OCI-LY3 (cell line): ENCODE measurements around the gene NUDT17.

Source experiments
- H2AFZ ChIP-seq: fragments of 200-600, 300-600 bp; shearing (Covaris generic); 2 replicates; pipeline ENCODE4 v1.6.0; 2014; ENCODE audit warnings: antibody characterized with exemption, low read depth, low read length
- H3K27ac ChIP-seq: fragments of 200-600, 300-600 bp; sonication (generic); 2 replicates; pipeline ENCODE4 v1.5.1; 2014; ENCODE audit warnings: mild to moderate bottlenecking, low read length, moderate library complexity, mixed read lengths
- H3K27me3 ChIP-seq: fragments of 200-600, 300-600 bp; sonication (generic); 2 replicates; pipeline ENCODE4 v1.6.1; 2014; ENCODE audit warnings: low read depth, low read length, mixed read lengths
- H3K36me3 ChIP-seq: fragments of 200-600, 300-600 bp; sonication (generic); replicated peaks from 2 replicates; pipeline ENCODE3; 2014; ENCODE audit warnings: low read depth, low read length, mixed read lengths
- H3K4me1 ChIP-seq: fragments of 300-600, 200-600 bp; sonication (generic); 2 replicates; pipeline ENCODE4 v1.6.1; 2014; ENCODE audit warnings: low read length, mixed read lengths
- H3K4me2 ChIP-seq: fragments of 200-600, 300-600 bp; sonication (generic); 2 replicates; pipeline ENCODE4 v1.6.1; 2014; ENCODE audit warnings: low read length, mixed read lengths
- H3K4me3 ChIP-seq: fragments of 300-600, 200-600 bp; sonication (generic); 2 replicates; pipeline ENCODE4 v1.5.1; 2014; ENCODE audit warnings: antibody characterized with exemption, mild to moderate bottlenecking, low read length, moderate library complexity
- H3K79me2 ChIP-seq: fragments of 300-600, 200-600 bp; shearing (Covaris generic); 2 replicates; pipeline ENCODE4 v1.6.1; 2014; ENCODE audit warnings: mild to moderate bottlenecking, low read length, mixed read lengths
- H3K9ac ChIP-seq: fragments of 300-600, 200-600 bp; shearing (Covaris generic); 2 replicates; pipeline ENCODE4 v1.6.0; 2014; ENCODE audit warnings: mild to moderate bottlenecking, low read length, moderate library complexity
- H3K9me3 ChIP-seq: fragments of 200-600, 300-600 bp; shearing (Covaris generic); 2 replicates; pipeline ENCODE4 v1.6.1; 2014; ENCODE audit warnings: low read length, mixed read lengths; ENCODE audit not compliant: insufficient read depth
- H4K20me1 ChIP-seq: fragments of 200-600, 300-600 bp; sonication (generic); 2 replicates; pipeline ENCODE4 v1.6.1; 2016; ENCODE audit warnings: low read length, mixed read lengths; ENCODE audit not compliant: insufficient read depth
- EZH2phosphoT487 ChIP-seq: fragments of 200-600 bp; shearing (Covaris generic); IDR thresholded peaks from 2 replicates; pipeline ENCODE4 v1.6.1; 2018; ENCODE audit warnings: antibody characterized with exemption, mixed run types, low read depth
- TF ChIP-seq, protein P1 (sequence below): fragments of 200-600, 300-600 bp; sonication (generic); IDR thresholded peaks from 2 replicates; pipeline ENCODE4 v1.5.1; 2014; ENCODE audit warnings: antibody characterized with exemption, low read length, low read depth

NUDT17 gene

DNA sequence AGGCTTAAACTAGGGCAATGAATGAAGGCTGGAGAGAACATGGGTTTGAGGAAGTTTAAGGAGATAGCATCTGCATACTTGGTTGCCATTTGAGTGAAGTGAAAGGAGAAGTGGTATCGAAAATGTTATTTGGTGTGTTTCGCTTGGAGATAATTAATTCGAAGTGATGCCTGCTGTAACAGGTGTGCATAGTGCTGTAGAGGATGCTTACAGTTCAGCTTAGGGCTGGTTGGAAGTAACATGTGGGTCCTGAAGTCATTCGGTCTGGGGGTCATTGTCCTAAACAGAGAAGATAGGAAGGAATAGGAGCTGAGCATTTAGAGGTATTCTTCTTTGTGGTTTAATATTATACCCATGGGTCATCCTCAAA lies 301 bp upstream of the NUDT17 start:
- H3K27me3 ChIP-seq, result no peaks in the 10 kb centered on the region
- H3K36me3 ChIP-seq, result peaks cover 73% of the 10 kb centered on the region
- H3K4me1 ChIP-seq, result peaks cover 32% of the 10 kb centered on the region
- TF ChIP-seq EZH2phosphoT487, result no peak
- TF ChIP-seq, protein P1, sequence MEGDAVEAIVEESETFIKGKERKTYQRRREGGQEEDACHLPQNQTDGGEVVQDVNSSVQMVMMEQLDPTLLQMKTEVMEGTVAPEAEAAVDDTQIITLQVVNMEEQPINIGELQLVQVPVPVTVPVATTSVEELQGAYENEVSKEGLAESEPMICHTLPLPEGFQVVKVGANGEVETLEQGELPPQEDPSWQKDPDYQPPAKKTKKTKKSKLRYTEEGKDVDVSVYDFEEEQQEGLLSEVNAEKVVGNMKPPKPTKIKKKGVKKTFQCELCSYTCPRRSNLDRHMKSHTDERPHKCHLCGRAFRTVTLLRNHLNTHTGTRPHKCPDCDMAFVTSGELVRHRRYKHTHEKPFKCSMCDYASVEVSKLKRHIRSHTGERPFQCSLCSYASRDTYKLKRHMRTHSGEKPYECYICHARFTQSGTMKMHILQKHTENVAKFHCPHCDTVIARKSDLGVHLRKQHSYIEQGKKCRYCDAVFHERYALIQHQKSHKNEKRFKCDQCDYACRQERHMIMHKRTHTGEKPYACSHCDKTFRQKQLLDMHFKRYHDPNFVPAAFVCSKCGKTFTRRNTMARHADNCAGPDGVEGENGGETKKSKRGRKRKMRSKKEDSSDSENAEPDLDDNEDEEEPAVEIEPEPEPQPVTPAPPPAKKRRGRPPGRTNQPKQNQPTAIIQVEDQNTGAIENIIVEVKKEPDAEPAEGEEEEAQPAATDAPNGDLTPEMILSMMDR, result no peak
- H3K27ac ChIP-seq, result peak overlapping the region; percentile 96
- H3K4me3 ChIP-seq, result peak overlapping the region; percentile 86
- no peaks in the 10 kb centered on the region for H3K9me3 ChIP-seq
- H4K20me1 ChIP-seq, result no peaks in the 10 kb centered on the region
- 0 out of 2 replicates have a peak overlapping the region, but pooled peaks have one; percentile 69 for H2AFZ ChIP-seq
- H3K79me2 ChIP-seq, result peaks cover 4% of the 10 kb centered on the region; the same call in 1 of the 2 replicates
- peak overlapping the region; percentile 99 for H3K4me2 ChIP-seq
- H3K9ac ChIP-seq, result peak overlapping the region; percentile 97

DNA sequence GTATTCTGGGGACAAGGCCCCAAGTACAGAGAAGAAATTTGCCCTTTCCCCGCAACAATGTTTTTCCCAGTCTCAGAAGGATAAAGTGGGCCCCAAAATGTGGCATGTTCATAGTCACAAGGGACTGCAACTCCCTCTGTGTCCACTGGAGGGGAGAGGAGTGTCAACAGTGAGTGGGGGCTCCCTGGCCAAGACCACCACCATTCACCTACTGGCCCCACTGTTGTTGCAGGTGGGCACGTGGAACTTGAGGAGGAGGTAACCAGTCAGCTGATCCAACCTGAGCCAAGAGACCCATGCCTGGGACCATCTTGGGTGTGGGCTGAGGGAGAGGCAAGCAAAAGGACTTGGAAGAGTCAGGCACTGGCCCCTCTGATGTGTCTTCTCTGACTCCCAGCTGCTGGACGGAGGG lies 777 bp downstream of the NUDT17 start:
- Histone ChIP-seq H3K9ac (peak overlapping the region; percentile 97), H3K79me2 (peaks cover 4% of the 10 kb centered on the region; the same call in 1 of the 2 replicates), H3K4me1 (peaks cover 32% of the 10 kb centered on the region), H3K9me3 (no peaks in the 10 kb centered on the region), H2AFZ (peak overlapping the region; percentile 69), H3K36me3 (peaks cover 75% of the 10 kb centered on the region), H3K27me3 (no peaks in the 10 kb centered on the region), H3K4me3 (peak overlapping the region; percentile 86), H4K20me1 (no peaks in the 10 kb centered on the region), H3K27ac (peak overlapping the region; percentile 96), H3K4me2 (peak overlapping the region; percentile 99)
- TF ChIP-seq EZH2phosphoT487, result no peak
- TF ChIP-seq, protein P1, result peak; percentile 83

- H3K27me3 ChIP-seq, result no peaks in the 10 kb centered on the region
- peaks cover 32% of the 10 kb centered on the region for H3K4me1 ChIP-seq
- peaks cover 4% of the 10 kb centered on the region; the same call in 1 of the 2 replicates for H3K79me2 ChIP-seq
- no peak overlapping the region for H3K4me2 ChIP-seq
- no peak overlapping the region for H3K27ac ChIP-seq
- H3K36me3 ChIP-seq, result peaks cover 62% of the 10 kb centered on the region
- TF ChIP-seq, protein P1, result no peak
- no peaks in the 10 kb centered on the region for H4K20me1 ChIP-seq
- no peak overlapping the region for H3K9ac ChIP-seq
- no peak overlapping the region for H2AFZ ChIP-seq
- H3K9me3 ChIP-seq, result no peaks in the 10 kb centered on the region
- H3K4me3 ChIP-seq, result no peak overlapping the region
Measured at GRCh38 chr1:145847827-145848226, 2.4 kb downstream of the NUDT17 start.

DNA sequence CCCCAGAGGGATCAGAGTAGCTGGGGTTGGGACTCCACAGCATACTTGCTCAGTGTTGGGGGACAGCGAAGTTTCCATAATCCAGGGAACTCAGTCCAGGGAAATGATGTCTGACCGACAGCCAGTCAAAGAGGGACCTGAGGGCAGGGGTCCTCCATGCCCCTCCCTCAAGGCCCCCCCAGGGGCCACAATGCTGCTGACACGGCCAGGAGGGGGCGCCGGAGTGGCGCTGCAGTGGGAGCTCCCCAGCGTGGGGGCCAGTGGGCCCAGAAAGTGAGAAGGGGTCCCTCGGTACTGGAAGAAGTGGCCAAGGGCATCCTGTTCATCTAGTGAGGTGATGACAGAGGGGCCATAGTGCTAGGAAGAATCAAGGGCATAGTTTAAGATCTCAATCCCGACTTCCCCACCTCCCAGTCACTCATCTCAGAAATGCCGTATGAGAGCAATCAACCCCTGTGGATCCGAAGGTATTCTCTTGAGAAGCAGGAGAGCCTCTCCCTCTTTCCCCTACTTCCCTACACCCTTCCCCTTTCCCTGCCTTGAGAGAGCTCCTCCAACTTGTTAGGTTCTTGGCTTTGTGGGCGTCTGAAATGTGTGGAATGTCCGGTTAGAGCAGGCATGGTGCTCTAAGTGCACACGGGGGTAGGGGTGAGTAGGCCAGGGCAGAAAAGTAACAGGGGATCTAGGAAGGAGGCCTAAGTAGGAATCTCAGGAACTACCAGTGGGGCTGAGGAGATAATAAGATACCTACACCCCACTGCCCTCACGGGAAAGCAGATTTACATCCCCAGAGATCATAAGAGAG lies 4.1 kb downstream of the NUDT17 start:
- no peak for TF ChIP-seq EZH2phosphoT487
- TF ChIP-seq, protein P1, result peak; percentile 73
- Histone ChIP-seq H3K4me1 (peaks cover 16% of the 10 kb centered on the region), H3K9me3 (no peaks in the 10 kb centered on the region), H3K27ac (no peak overlapping the region), H3K36me3 (peaks cover 59% of the 10 kb centered on the region), H3K4me3 (no peak overlapping the region), H3K4me2 (no peak overlapping the region), H4K20me1 (no peaks in the 10 kb centered on the region), H3K9ac (no peak overlapping the region), H3K79me2 (peaks cover 4% of the 10 kb centered on the region; the same call in 1 of the 2 replicates), H2AFZ (no peak overlapping the region), H3K27me3 (no peaks in the 10 kb centered on the region)
